ENCODE data around the gene MAZ. TPM values are rescaled to one million over a fixed set of nuclear protein-coding genes. Genes with fewer than 3 reads are reported as not detected.
"Not testable (repeated sequence)": the region's sequence is repeated elsewhere in the genome, so short reads cannot be mapped to it uniquely, and the experiment has no call there.

The MAZ gene
- polyA plus RNA-seq, 1 experiment = 58.4 TPM

- ChIA-PET POLR2A (no interaction called here), CTCF (no interaction called here)
- no peak for TF ChIP-seq CTCF (IDR thresholded peaks at IDR 0.05; ENCODE audit: low read depth, low read length)
- Histone ChIP-seq H3K27ac (ENCODE audit: low read depth, low read length) (no peak overlapping the region), H3K4me3 (ENCODE audit: low read depth, low read length) (no peak overlapping the region), H3K27me3 (ENCODE audit: control insufficient read depth, insufficient read depth, low read length) (no peaks in the 10 kb centered on the region), H3K9me3 (ENCODE audit: control insufficient read depth, insufficient read depth, low read length) (no peaks in the 10 kb centered on the region)
- no peak for DNase-seq (ENCODE audit: low read depth, low spot score)
Observed at GRCh38 chr16:29830774-29831173, 24.4 kb downstream of the MAZ start.

DNA sequence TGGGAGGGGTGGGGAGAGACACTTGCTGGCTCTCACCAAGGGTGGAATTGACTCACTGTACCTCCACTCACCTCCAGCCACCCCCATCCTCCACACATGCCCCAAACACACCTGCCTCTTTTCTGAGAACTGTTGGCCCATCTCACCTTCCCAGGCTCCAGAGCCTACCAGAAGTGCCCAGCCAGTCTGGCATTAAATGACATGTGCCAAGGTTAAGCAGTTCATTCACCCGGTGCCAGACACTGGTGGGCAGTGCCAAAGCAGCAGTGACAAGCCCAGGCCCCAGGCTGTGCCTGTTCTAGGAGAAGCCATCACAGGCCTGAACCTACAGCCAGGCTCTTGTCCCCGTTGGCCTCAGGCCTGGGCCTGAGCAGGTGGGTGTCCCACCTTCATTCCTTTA is 25.2 kb downstream of the MAZ start:
- POLR2A ChIA-PET = no interaction called here
- H3K9me3 ChIP-seq (ENCODE audit: control insufficient read depth, insufficient read depth, low read length) = no peaks in the 10 kb centered on the region
- CTCF ChIA-PET = no interaction called here

DNA sequence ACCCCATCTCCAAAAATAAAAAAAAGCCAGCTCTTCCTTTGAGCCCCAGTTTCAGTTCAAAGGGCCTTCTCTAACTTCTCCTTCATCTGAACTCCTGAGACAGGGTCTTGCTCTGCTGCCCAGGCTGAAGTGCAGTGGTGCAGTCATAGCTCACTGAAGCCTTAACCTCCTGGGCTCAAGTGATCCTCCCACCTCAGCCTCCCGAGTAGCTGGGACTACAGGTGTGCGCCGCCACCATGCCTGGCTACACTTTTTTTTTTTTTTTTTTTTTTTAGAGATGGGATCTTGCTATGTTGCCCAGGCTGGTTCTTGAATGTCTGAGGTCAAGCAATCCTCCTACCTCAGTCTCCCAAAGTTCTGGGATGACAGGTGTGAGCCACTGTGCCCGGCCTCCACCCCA is 26.9 kb downstream of the MAZ start:
- H3K4me3 ChIP-seq (ENCODE audit: low read depth, low read length); H3K27me3 ChIP-seq (ENCODE audit: control insufficient read depth, insufficient read depth, low read length); H3K27ac ChIP-seq (ENCODE audit: low read depth, low read length); H3K9me3 ChIP-seq (ENCODE audit: control insufficient read depth, insufficient read depth, low read length); DNase-seq (ENCODE audit: low read depth, low spot score): not testable (repeated sequence)
- CTCF ChIA-PET = interaction anchor here (1.6 kb wide), 1 partner anchor 15 kb away, joined by 6 read pairs; no protein-coding TSS in a partner anchor
- POLR2A ChIA-PET = interaction anchor here (1.0 kb wide), 1 partner anchor 15 kb away, joined by 3 read pairs; no protein-coding TSS in a partner anchor

More for the DNA sequence above, 25.2 kb downstream of the MAZ start:
- H3K27ac ChIP-seq (ENCODE audit: low read depth, low read length) = no peak overlapping the region
- no peak overlapping the region for H3K4me3 ChIP-seq (ENCODE audit: low read depth, low read length)
- no peak for TF ChIP-seq CTCF (IDR thresholded peaks at IDR 0.05; ENCODE audit: low read depth, low read length)
- DNase-seq (ENCODE audit: low read depth, low spot score) = no peak
- H3K27me3 ChIP-seq (ENCODE audit: control insufficient read depth, insufficient read depth, low read length) = no peaks in the 10 kb centered on the region

GRCh38 chr16:29834079-29834478 is 27.8 kb downstream of the MAZ start:
- DNase-seq (ENCODE audit: low read depth, low spot score) = no peak
- no peak overlapping the region for H3K27ac ChIP-seq (ENCODE audit: low read depth, low read length)
- H3K27me3 ChIP-seq (ENCODE audit: control insufficient read depth, insufficient read depth, low read length) = no peaks in the 10 kb centered on the region
- H3K9me3 ChIP-seq (ENCODE audit: control insufficient read depth, insufficient read depth, low read length) = no peaks in the 10 kb centered on the region; the same call in 1 of the 2 replicates
- no peak for TF ChIP-seq CTCF (IDR thresholded peaks at IDR 0.05; ENCODE audit: low read depth, low read length)
- no peak overlapping the region for H3K4me3 ChIP-seq (ENCODE audit: low read depth, low read length)
- ChIA-PET CTCF (interaction anchor here (2.6 kb wide), 1 partner anchor 15 kb away, joined by 14 read pairs; no protein-coding TSS in a partner anchor), POLR2A (interaction anchor here (0.6 kb wide), 1 partner anchor 57 kb away, joined by 3 read pairs; no protein-coding TSS in a partner anchor)

GRCh38 chr16:29835926-29836325 is 29.6 kb downstream of the MAZ start:
- ChIA-PET CTCF (interaction anchor here (2.6 kb wide), 1 partner anchor 13 kb away, joined by 14 read pairs; no protein-coding TSS in a partner anchor), POLR2A (interaction anchor here (0.6 to 0.7 kb wide), 3 partner anchors 11 to 28 kb away, joined by 3 to 8 read pairs (median 4); no protein-coding TSS in a partner anchor)
- no peak for DNase-seq (ENCODE audit: low read depth, low spot score)
- no peak overlapping the region for H3K4me3 ChIP-seq (ENCODE audit: low read depth, low read length)
- no peaks in the 10 kb centered on the region; the same call in 1 of the 2 replicates for H3K9me3 ChIP-seq (ENCODE audit: control insufficient read depth, insufficient read depth, low read length)
- H3K27ac ChIP-seq (ENCODE audit: low read depth, low read length) = no peak overlapping the region
- TF ChIP-seq CTCF (IDR thresholded peaks at IDR 0.05; ENCODE audit: low read depth, low read length) = no peak
- H3K27me3 ChIP-seq (ENCODE audit: control insufficient read depth, insufficient read depth, low read length) = no peaks in the 10 kb centered on the region

All from AG04450 (cell line).